HG03460 (cell line): ENCODE results near the gene HS3ST3B1.

Experiments used
- ATAC-seq: cut with Tn5 transposase; IDR thresholded peaks from one replicate; pipeline ENCODE4 v1.9.1; 2021; ENCODE audit not compliant: unreplicated experiment

The HS3ST3B1 gene

GRCh38 chr17:14398766-14399165 lies 97.9 kb downstream of the HS3ST3B1 start:
- ATAC-seq = no peak
